Stimulated activated memory B cell treated with anti-CD40 and anti-IgM and Interleukin-4, amounts not matched to agents 10 μg/mL and 1 μg/mL and 100 μg/mL, for 72 hours (primary cell): ENCODE data around the gene CHAF1B.
A peak's percentile ranks its signal among the peaks of the same experiment; 100 is the strongest.
"Not testable (repeated sequence)": the region's sequence is repeated elsewhere in the genome, so short reads cannot be mapped to it uniquely, and the experiment has no call there.

Experiments
- ATAC-seq: fragments of 150-1000 bp; cut with Tn5 transposase; 2 replicates; pipeline ENCODE4 v1.10.0; 2021
- H3K27ac Mint-ChIP-seq: one replicate; pipeline ENCODE4 v1.8.0; 2022; ENCODE audit warnings: mild to moderate bottlenecking, mixed read lengths
- H3K27me3 Mint-ChIP-seq: one replicate; pipeline ENCODE4 v1.8.0; 2022; ENCODE audit warnings: mixed read lengths
- H3K36me3 Mint-ChIP-seq: one replicate; pipeline ENCODE4 v1.8.0; 2022; ENCODE audit warnings: mixed read lengths
- H3K4me1 Mint-ChIP-seq: one replicate; pipeline ENCODE4 v1.8.0; 2022; ENCODE audit warnings: mixed read lengths
- H3K4me3 Mint-ChIP-seq: one replicate; pipeline ENCODE4 v1.8.0; 2022; ENCODE audit warnings: mild to moderate bottlenecking, moderate library complexity, mixed read lengths
- H3K9me3 Mint-ChIP-seq: one replicate; pipeline ENCODE4 v1.8.0; 2022; ENCODE audit warnings: mixed read lengths

CHAF1B gene

GRCh38 chr21:36385233-36386030 is at the start of gene CHAF1B:
TSS of gene CHAF1B (plus strand) at chr21:36385392. CDS start at chr21:36386137, 745 bp downstream.
- peaks cover 5% of the 10 kb centered on the region for H3K4me1 Mint-ChIP-seq
- ATAC-seq: peak; percentile 95
- H3K27me3 Mint-ChIP-seq: no peaks in the 10 kb centered on the region
- H3K9me3 Mint-ChIP-seq: no peaks in the 10 kb centered on the region
- peak within 1 kb of the TSS; percentile 76 for H3K4me3 Mint-ChIP-seq
- no peaks in the 10 kb centered on the region for H3K36me3 Mint-ChIP-seq
- no peak within 1 kb of the TSS for H3K27ac Mint-ChIP-seq

GRCh38 chr21:36337099-36337509 is 48.1 kb upstream of the CHAF1B start:
- no peak overlapping the region for H3K27ac Mint-ChIP-seq
- H3K27me3 Mint-ChIP-seq: no peaks in the 10 kb centered on the region
- no peaks in the 10 kb centered on the region for H3K9me3 Mint-ChIP-seq
- ATAC-seq: no peak
- H3K36me3 Mint-ChIP-seq: peaks cover 45% of the 10 kb centered on the region
- H3K4me1 Mint-ChIP-seq: peaks cover 15% of the 10 kb centered on the region
- no peak overlapping the region for H3K4me3 Mint-ChIP-seq

- Mint-ChIP-seq H3K36me3 (peaks cover 45% of the 10 kb centered on the region), H3K9me3 (no peaks in the 10 kb centered on the region), H3K27ac (no peak overlapping the region), H3K4me1 (peaks cover 13% of the 10 kb centered on the region), H3K4me3 (no peak overlapping the region), H3K27me3 (no peaks in the 10 kb centered on the region)
- no peak for ATAC-seq
Measured at GRCh38 chr21:36338975-36339374, 46.2 kb upstream of the CHAF1B start.

- not testable (repeated sequence) for H3K4me3 Mint-ChIP-seq, ATAC-seq, H3K27me3 Mint-ChIP-seq, H3K27ac Mint-ChIP-seq, H3K9me3 Mint-ChIP-seq, H3K4me1 Mint-ChIP-seq
- H3K36me3 Mint-ChIP-seq: peaks cover 38% of the 10 kb centered on the region
Measured at GRCh38 chr21:36342581-36342980, 42.6 kb upstream of the CHAF1B start.

- Mint-ChIP-seq H3K4me1 (no peaks in the 10 kb centered on the region), H3K27me3 (no peaks in the 10 kb centered on the region), H3K36me3 (peaks cover 40% of the 10 kb centered on the region), H3K27ac (no peak overlapping the region), H3K4me3 (no peak overlapping the region), H3K9me3 (no peaks in the 10 kb centered on the region)
- ATAC-seq: no peak
Measured at GRCh38 chr21:36344931-36345330, 40.3 kb upstream of the CHAF1B start.

GRCh38 chr21:36347278-36347961 is 37.8 kb upstream of the CHAF1B start:
- Mint-ChIP-seq H3K36me3 (peaks cover 40% of the 10 kb centered on the region), H3K4me1 (no peaks in the 10 kb centered on the region), H3K27ac (peak overlapping the region; percentile 7), H3K27me3 (no peaks in the 10 kb centered on the region), H3K4me3 (no peak overlapping the region), H3K9me3 (no peaks in the 10 kb centered on the region)
- ATAC-seq: no peak

GRCh38 chr21:36347962-36348328 is 37.2 kb upstream of the CHAF1B start:
- Mint-ChIP-seq H3K36me3 (peaks cover 43% of the 10 kb centered on the region), H3K9me3 (no peaks in the 10 kb centered on the region), H3K4me3 (no peak overlapping the region), H3K4me1 (no peaks in the 10 kb centered on the region), H3K27me3 (no peaks in the 10 kb centered on the region), H3K27ac (peak overlapping the region; percentile 7)
- no peak for ATAC-seq

GRCh38 chr21:36349315-36349714 is 35.9 kb upstream of the CHAF1B start:
- no peak overlapping the region for H3K4me3 Mint-ChIP-seq
- no peak overlapping the region for H3K27ac Mint-ChIP-seq
- ATAC-seq: no peak
- H3K36me3 Mint-ChIP-seq: peaks cover 48% of the 10 kb centered on the region
- no peaks in the 10 kb centered on the region for H3K4me1 Mint-ChIP-seq
- no peaks in the 10 kb centered on the region for H3K27me3 Mint-ChIP-seq
- H3K9me3 Mint-ChIP-seq: no peaks in the 10 kb centered on the region

- no peak overlapping the region for H3K4me3 Mint-ChIP-seq
- H3K27ac Mint-ChIP-seq: no peak overlapping the region
- no peaks in the 10 kb centered on the region for H3K4me1 Mint-ChIP-seq
- no peaks in the 10 kb centered on the region for H3K27me3 Mint-ChIP-seq
- no peaks in the 10 kb centered on the region for H3K9me3 Mint-ChIP-seq
- no peak for ATAC-seq
- H3K36me3 Mint-ChIP-seq: peaks cover 46% of the 10 kb centered on the region
Measured at GRCh38 chr21:36350282-36350910, 34.8 kb upstream of the CHAF1B start.

- Mint-ChIP-seq H3K9me3 (no peaks in the 10 kb centered on the region), H3K27me3 (no peaks in the 10 kb centered on the region), H3K4me3 (no peak overlapping the region), H3K27ac (peak overlapping the region; percentile 1), H3K36me3 (peaks cover 42% of the 10 kb centered on the region), H3K4me1 (no peaks in the 10 kb centered on the region)
- ATAC-seq: no peak
Measured at GRCh38 chr21:36354918-36355680, 30.1 kb upstream of the CHAF1B start.

- no peaks in the 10 kb centered on the region for H3K27me3 Mint-ChIP-seq
- ATAC-seq: no peak
- no peak overlapping the region for H3K27ac Mint-ChIP-seq
- no peaks in the 10 kb centered on the region for H3K4me1 Mint-ChIP-seq
- H3K4me3 Mint-ChIP-seq: no peak overlapping the region
- peaks cover 48% of the 10 kb centered on the region for H3K36me3 Mint-ChIP-seq
- no peaks in the 10 kb centered on the region for H3K9me3 Mint-ChIP-seq
Measured at GRCh38 chr21:36355868-36356267, 29.3 kb upstream of the CHAF1B start.

GRCh38 chr21:36359185-36359584 is 26.0 kb upstream of the CHAF1B start:
- Mint-ChIP-seq H3K9me3 (no peaks in the 10 kb centered on the region), H3K4me1 (no peaks in the 10 kb centered on the region), H3K27me3 (no peaks in the 10 kb centered on the region), H3K4me3 (no peak overlapping the region), H3K27ac (no peak overlapping the region), H3K36me3 (peaks cover 35% of the 10 kb centered on the region)
- ATAC-seq: no peak

- Mint-ChIP-seq H3K4me1 (peaks cover 11% of the 10 kb centered on the region), H3K27me3 (no peaks in the 10 kb centered on the region), H3K4me3 (no peak overlapping the region), H3K27ac (peak overlapping the region; percentile 61), H3K36me3 (peaks cover 71% of the 10 kb centered on the region), H3K9me3 (no peaks in the 10 kb centered on the region)
- no peak for ATAC-seq
Measured at GRCh38 chr21:36369064-36369685, 16.0 kb upstream of the CHAF1B start.

GRCh38 chr21:36375994-36376393 is 9.2 kb upstream of the CHAF1B start:
- H3K27me3 Mint-ChIP-seq: no peaks in the 10 kb centered on the region
- H3K27ac Mint-ChIP-seq: no peak overlapping the region
- H3K4me3 Mint-ChIP-seq: no peak overlapping the region
- no peaks in the 10 kb centered on the region for H3K4me1 Mint-ChIP-seq
- peaks cover 38% of the 10 kb centered on the region for H3K36me3 Mint-ChIP-seq
- ATAC-seq: no peak
- H3K9me3 Mint-ChIP-seq: no peaks in the 10 kb centered on the region

GRCh38 chr21:36377391-36377842 is 7.8 kb upstream of the CHAF1B start:
- no peak overlapping the region for H3K27ac Mint-ChIP-seq
- peaks cover 26% of the 10 kb centered on the region for H3K36me3 Mint-ChIP-seq
- no peaks in the 10 kb centered on the region for H3K9me3 Mint-ChIP-seq
- H3K4me3 Mint-ChIP-seq: no peak overlapping the region
- H3K4me1 Mint-ChIP-seq: no peaks in the 10 kb centered on the region
- no peaks in the 10 kb centered on the region for H3K27me3 Mint-ChIP-seq
- no peak for ATAC-seq
